IMR-90 (cell line): Measurements from ENCODE around the gene WDR5. TPM values are rescaled to one million over a fixed set of nuclear protein-coding genes. Genes with fewer than 3 reads are reported as not detected.

Experiments used
- ATAC-seq: fragments of 200-7000 bp; cut with Tn5 transposase; 2 replicates; pipeline ENCODE4 v1.9.1; 2020; ENCODE audit warnings: low read depth, mild to moderate bottlenecking, moderate library complexity
- BruUV-seq: library from RNA; stranded (reverse); fragments of 400-500 nt; replicated peaks from 2 replicates; lab custom pipeline; 2021; lab: Mats Ljungman, UMichigan
- CTCF ChIA-PET: fragments of 300-600 bp; formaldehyde crosslinking; extraction: SDS; loops from one replicate; lab custom pipeline; 2021; ENCODE audit warnings: antibody characterized with exemption; lab: Yijun Ruan, JAX
- POLR2A ChIA-PET: fragments of 300-600 bp; sonication (Branson Sonifier 250); formaldehyde crosslinking; loops from one replicate; lab custom pipeline; 2022; ENCODE audit warnings: antibody characterized with exemption; ENCODE audit not compliant: unreplicated experiment; lab: Charles Lee
- DNase-seq: peaks from one replicate; pipeline ENCODE4 v3.0.0; 2013
- H2AFZ ChIP-seq: replicated peaks from 2 replicates; pipeline ENCODE3; 2013; ENCODE audit warnings: low read length, mild to moderate bottlenecking; ENCODE audit not compliant: poor library complexity
- H2AK5ac ChIP-seq: 2 replicates; pipeline ENCODE4 v1.6.1; 2013; ENCODE audit warnings: low read depth, low read length, inconsistent platforms
- H2AK9ac ChIP-seq: replicated peaks from 2 replicates; pipeline ENCODE3; 2013; ENCODE audit warnings: mild to moderate bottlenecking, low read depth, low read length, moderate library complexity; ENCODE audit not compliant: poor library complexity
- H2BK120ac ChIP-seq: 2 replicates; pipeline ENCODE4 v1.6.1; 2013; ENCODE audit warnings: low read depth, low read length, inconsistent platforms
- H2BK15ac ChIP-seq: 3 replicates; pipeline ENCODE4 v1.6.1; 2013; ENCODE audit warnings: low read depth, low read length, inconsistent platforms
- H2BK20ac ChIP-seq: 2 replicates; pipeline ENCODE4 v1.6.1; 2013; ENCODE audit warnings: low read depth, mild to moderate bottlenecking, inconsistent platforms, low read length, moderate library complexity
- H2BK5ac ChIP-seq: 2 replicates; pipeline ENCODE4 v1.6.1; 2013; ENCODE audit warnings: mild to moderate bottlenecking, low read depth, low read length, inconsistent platforms; ENCODE audit not compliant: poor library complexity, severe bottlenecking
- H3K14ac ChIP-seq: replicated peaks from 2 replicates; pipeline ENCODE4 v1.6.1; 2013; ENCODE audit warnings: low read depth, low read length, inconsistent platforms
- H3K18ac ChIP-seq: 2 replicates; pipeline ENCODE4 v1.6.1; 2013; ENCODE audit warnings: low read depth, low read length, control low read depth
- H3K23ac ChIP-seq: 2 replicates; pipeline ENCODE4 v1.6.1; 2013; ENCODE audit warnings: low read depth, low read length, inconsistent platforms
- H3K27ac ChIP-seq: 2 replicates; pipeline ENCODE4 v1.5.1; 2013; ENCODE audit warnings: mild to moderate bottlenecking, control low read depth, low read length; ENCODE audit not compliant: insufficient read depth
- H3K27me3 ChIP-seq: 2 replicates; pipeline ENCODE4 v1.6.1; 2013; ENCODE audit warnings: low read length; ENCODE audit not compliant: control insufficient read depth, insufficient read depth
- H3K36me3 ChIP-seq: 2 replicates; pipeline ENCODE4 v1.6.1; 2013; ENCODE audit warnings: low read length, mixed read lengths; ENCODE audit not compliant: control insufficient read depth, insufficient read depth
- H3K4ac ChIP-seq: 2 replicates; pipeline ENCODE4 v1.6.1; 2013; ENCODE audit warnings: low read depth, low read length, inconsistent platforms
- H3K4me1 ChIP-seq: 2 replicates; pipeline ENCODE4 v1.6.1; 2013; ENCODE audit warnings: low read length, mixed read lengths; ENCODE audit not compliant: control insufficient read depth, insufficient read depth
- H3K4me2 ChIP-seq: 2 replicates; pipeline ENCODE4 v1.6.1; 2013; ENCODE audit warnings: low read depth, mild to moderate bottlenecking, control low read depth, low read length, moderate library complexity
- H3K4me3 ChIP-seq: 2 replicates; pipeline ENCODE4 v1.5.1; 2013; ENCODE audit warnings: low read depth, mild to moderate bottlenecking, control low read depth, low read length, moderate library complexity; ENCODE audit not compliant: insufficient read depth
- H3K56ac ChIP-seq: 2 replicates; pipeline ENCODE4 v1.6.1; 2013; ENCODE audit warnings: low read length, inconsistent platforms; ENCODE audit not compliant: insufficient read depth; ENCODE audit errors: extremely low read depth
- H3K79me1 ChIP-seq, 2 experiments: 2 replicates each; pipeline ENCODE4 v1.6.1; 2013; ENCODE audit warnings: low read length in 2 of 2, inconsistent platforms in 1 of 2, low read depth in 1 of 2
- H3K9ac ChIP-seq: 2 replicates; pipeline ENCODE4 v1.6.1; 2013; ENCODE audit warnings: low read depth, low read length, control low read depth
- H3K9me1 ChIP-seq: 2 replicates; pipeline ENCODE4 v1.6.1; 2013; ENCODE audit warnings: low read length, inconsistent platforms; ENCODE audit not compliant: insufficient read depth
- H3K9me3 ChIP-seq: 2 replicates; pipeline ENCODE4 v1.6.1; 2013; ENCODE audit warnings: low read length; ENCODE audit not compliant: control insufficient read depth, insufficient read depth
- H4K20me1 ChIP-seq: 2 replicates; pipeline ENCODE4 v1.6.1; 2013; ENCODE audit warnings: low read length, inconsistent platforms; ENCODE audit not compliant: insufficient read depth
- H4K5ac ChIP-seq: 2 replicates; pipeline ENCODE4 v1.6.1; 2013; ENCODE audit warnings: mild to moderate bottlenecking, low read depth, low read length, control low read depth
- H4K8ac ChIP-seq, 2 experiments: 2 replicates each; pipeline ENCODE4 v1.6.1; 2013; ENCODE audit warnings: low read depth in 2 of 2, low read length in 2 of 2, control low read depth in 1 of 2, inconsistent platforms in 1 of 2
- H4K91ac ChIP-seq: 2 replicates; pipeline ENCODE4 v1.6.1; 2013; ENCODE audit warnings: low read depth, low read length, inconsistent platforms; ENCODE audit not compliant: insufficient read depth
- BHLHE40 ChIP-seq: fragments of 150-350 bp; IDR thresholded peaks from 2 replicates; pipeline ENCODE4 v1.6.1; 2016; ENCODE audit warnings: mild to moderate bottlenecking, low read depth, low read length
- CEBPB ChIP-seq: IDR thresholded peaks from 2 replicates; pipeline ENCODE4 v1.6.1; 2012; ENCODE audit warnings: low read depth, low read length, improper control_type of control experiment
- CHD1 ChIP-seq: IDR thresholded peaks from 2 replicates; pipeline ENCODE4 v1.6.1; 2012; ENCODE audit warnings: low read depth, low read length, improper control_type of control experiment
- CTCF ChIP-seq: conservative IDR thresholded peaks from 2 replicates; pipeline ENCODE4 v1.5.1; 2012; ENCODE audit warnings: mild to moderate bottlenecking, low read depth, low read length, improper control_type of control experiment
- FOS ChIP-seq: fragments of 150-350 bp; IDR thresholded peaks from 2 replicates; pipeline ENCODE4 v1.6.1; 2016; ENCODE audit warnings: low read depth, low read length
- MAFK ChIP-seq: IDR thresholded peaks from 2 replicates; pipeline ENCODE4 v1.6.1; 2012; ENCODE audit warnings: low read depth, low read length, improper control_type of control experiment
- MAZ ChIP-seq: IDR thresholded peaks from 2 replicates; pipeline ENCODE4 v1.6.1; 2012; ENCODE audit warnings: low read depth, mild to moderate bottlenecking, low read length, improper control_type of control experiment, moderate library complexity, borderline replicate concordance
- MXI1 ChIP-seq: IDR thresholded peaks from 2 replicates; pipeline ENCODE4 v1.6.1; 2012; ENCODE audit warnings: low read depth, mild to moderate bottlenecking, low read length, moderate library complexity, borderline replicate concordance
- POLR2A ChIP-seq: IDR thresholded peaks from 2 replicates; pipeline ENCODE4 v1.6.1; 2012; ENCODE audit warnings: mild to moderate bottlenecking, low read depth, low read length
- RAD21 ChIP-seq: IDR thresholded peaks from 2 replicates; pipeline ENCODE4 v1.6.1; 2012; ENCODE audit warnings: low read length, improper control_type of control experiment
- RCOR1 ChIP-seq: IDR thresholded peaks from 2 replicates; pipeline ENCODE4 v1.6.1; 2012; ENCODE audit warnings: mild to moderate bottlenecking, low read length, improper control_type of control experiment; ENCODE audit not compliant: insufficient replicate concordance
- RFX5 ChIP-seq: IDR thresholded peaks from 2 replicates; pipeline ENCODE4 v1.8.0; 2012; ENCODE audit warnings: low read depth, mild to moderate bottlenecking, low read length, moderate library complexity
- USF2 ChIP-seq: fragments of 150-350 bp; IDR thresholded peaks from 2 replicates; pipeline ENCODE4 v1.6.1; 2017; ENCODE audit warnings: mild to moderate bottlenecking, antibody characterized with exemption, low read length, low read depth
- WGBS, 2 experiments: methylation state at CpG; one replicate each; pipeline versions ENCODE4 v1.1.5 to v1.1.7; 2013; ENCODE audit warnings: missing lambda C conversion rate in 2 of 2; ENCODE audit not compliant: insufficient read length in 1 of 2; ENCODE audit errors: extremely low coverage in 2 of 2; 5-methylcytosine and 5-hydroxymethylcytosine counted together
- dilution Hi-C: fragments of 300-500 bp; cut with HindIII; formaldehyde crosslinking; loops from one replicate; pipeline ENCODE4 v1.14.3; 2018; ENCODE audit warnings: low sequenced_read_pairs; ENCODE audit not compliant: unreplicated experiment
- in situ Hi-C: fragments of 300-500 bp; cut with MboI; formaldehyde crosslinking; loops from 3 replicates; pipeline ENCODE4 v1.14.3; 2019; ENCODE audit warnings: low sequenced_read_pairs, inconsistent platforms, mixed read lengths
- intact Hi-C: fragments of 100-400 bp; cut with micrococcal nuclease; formaldehyde crosslinking; loops from 2 replicates; pipeline ENCODE4 v1.10.0; 2022
- polyA plus RNA-seq, 3 experiments: library from polyadenylated mRNA; depleted of rRNA; stranded (reverse); fragments of >200 nt; gene quantifications; 2 replicates each; pipeline ENCODE4 v1.2.3, GENCODE V29; 2012; ENCODE audit warnings: low replicate concordance in 1 of 3
- total RNA-seq: library from RNA; depleted of rRNA; stranded (reverse); fragments of >200 nt; gene quantifications from 2 replicates; pipeline ENCODE4 v1.2.3, GENCODE V29; 2012

The WDR5 gene
- total and polyA plus RNA-seq, 2 of the 4 experiments (the other 2 are of a cell fraction), result 18.3 to 26.6 TPM

- ATAC-seq (no peak), DNase-seq (no peak)
- no peaks in the 10 kb centered on the region for H3K36me3 ChIP-seq
- H3K4me2 ChIP-seq, result no peak overlapping the region
- no peaks in the 10 kb centered on the region; the same call in 1 of the 2 replicates for H3K9me1 ChIP-seq
- intact Hi-C loops (no loop called here), in situ Hi-C loops (no loop called here), dilution Hi-C loops (no loop called here)
- H4K20me1 ChIP-seq, result no peaks in the 10 kb centered on the region; the same call in 1 of the 2 replicates
- H2BK20ac ChIP-seq, result no peak overlapping the region
- no TSS peak for BruUV-seq
- no peak overlapping the region for H2BK15ac ChIP-seq
- H4K8ac ChIP-seq, result no peak overlapping the region
- no peak overlapping the region for H2BK5ac ChIP-seq
- no peak overlapping the region for H3K18ac ChIP-seq
- no peak overlapping the region for H3K4me3 ChIP-seq
- H2AK5ac ChIP-seq, result no peak overlapping the region
- no peak overlapping the region for H3K4ac ChIP-seq
- CTCF ChIA-PET, result no interaction called here
- H3K27me3 ChIP-seq, result peaks cover 26% of the 10 kb centered on the region
- no peak overlapping the region for H3K9ac ChIP-seq
- H4K91ac ChIP-seq, result no peak overlapping the region
- no peak overlapping the region for H4K5ac ChIP-seq
- H3K4me1 ChIP-seq, result peaks cover 12% of the 10 kb centered on the region; the same call in 1 of the 2 replicates
- POLR2A ChIA-PET, result no interaction called here
- no peak overlapping the region for H3K27ac ChIP-seq
- H3K56ac ChIP-seq, result no peak overlapping the region
- no peaks in the 10 kb centered on the region for H3K9me3 ChIP-seq
- H3K79me1 ChIP-seq, result no peaks in the 10 kb centered on the region
- peak overlapping the region; percentile 33 for H2AFZ ChIP-seq
- H3K14ac ChIP-seq, result no peak overlapping the region
- H2BK120ac ChIP-seq, result no peak overlapping the region
- no peak overlapping the region for H3K23ac ChIP-seq
- no peak overlapping the region for H2AK9ac ChIP-seq
- TF ChIP-seq MAZ, result no peak
- TF ChIP-seq POLR2A, result no peak
- TF ChIP-seq MAFK, result no peak
- no peak for TF ChIP-seq CTCF
- TF ChIP-seq RAD21, result no peak
- TF ChIP-seq RCOR1, result no peak
- no peak for TF ChIP-seq USF2
- TF ChIP-seq MXI1, result no peak
- TF ChIP-seq FOS, result no peak
- no peak for TF ChIP-seq CHD1
- no peak for TF ChIP-seq RFX5
- no peak for TF ChIP-seq CEBPB
- no peak for TF ChIP-seq BHLHE40
- 77% methylated on average over 9 of the region's 21 CpGs; no CpG with 5 or more reads in 1 of the 2 experiments for WGBS, 2 experiments
Observed at GRCh38 chr9:134192951-134193731, 57.3 kb downstream of the WDR5 start.
